Activated CD8-positive, alpha-beta memory T cell treated with anti-CD3 and anti-CD28 coated beads for 1 hour (primary cell): ENCODE data around the gene IFT122.
"Not testable (repeated sequence)": the region's sequence is repeated elsewhere in the genome, so short reads cannot be mapped to it uniquely, and the experiment has no call there.

Experiments
- DNase-seq, 2 donors: peaks; one replicate each; pipeline ENCODE4 v3.0.0-alpha.2; 2020; ENCODE audit warnings: low read depth in 1 of 2; ENCODE audit errors: extremely low read depth in 1 of 2

The IFT122 gene

GRCh38 chr3:129492691-129493090 is 52.7 kb downstream of the IFT122 start:
- no peak for DNase-seq

GRCh38 chr3:129493206-129493605 is 53.2 kb downstream of the IFT122 start:
- no peak for DNase-seq

GRCh38 chr3:129494499-129494898 is 54.5 kb downstream of the IFT122 start:
- not testable (repeated sequence) for DNase-seq

DNA sequence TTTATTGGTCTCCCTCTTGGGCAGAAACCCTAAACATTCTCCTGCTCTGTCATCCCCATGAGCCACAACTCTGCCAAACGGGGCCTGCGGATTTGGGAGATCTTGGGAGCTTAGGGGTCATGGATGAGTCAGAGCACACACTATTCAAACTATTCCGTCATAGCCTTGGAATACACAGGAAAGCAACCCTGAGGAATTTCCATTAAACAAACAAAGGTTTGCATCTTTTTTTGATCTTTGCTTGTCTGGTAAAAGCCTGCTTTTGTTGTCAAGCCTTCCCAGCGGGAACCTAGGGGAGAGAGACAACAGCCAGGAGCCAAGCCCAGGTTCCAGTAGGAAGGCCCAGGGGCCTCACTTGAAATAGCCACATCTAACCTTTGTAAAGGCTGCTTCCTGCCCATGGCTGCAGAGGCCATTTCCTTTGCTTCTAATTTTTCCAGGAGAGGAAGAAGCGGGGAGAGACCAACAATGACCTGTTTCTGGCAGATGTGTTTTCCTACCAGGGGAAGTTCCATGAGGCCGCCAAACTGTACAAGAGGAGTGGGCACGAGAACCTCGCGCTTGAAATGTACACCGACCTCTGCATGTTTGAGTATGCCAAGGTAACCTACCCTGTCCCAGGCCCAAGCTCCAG is 55.1 kb downstream of the IFT122 start:
- not testable (repeated sequence) for DNase-seq

- DNase-seq: not testable (repeated sequence)
Measured at GRCh38 chr3:129497876-129498275, 57.9 kb downstream of the IFT122 start.

DNA sequence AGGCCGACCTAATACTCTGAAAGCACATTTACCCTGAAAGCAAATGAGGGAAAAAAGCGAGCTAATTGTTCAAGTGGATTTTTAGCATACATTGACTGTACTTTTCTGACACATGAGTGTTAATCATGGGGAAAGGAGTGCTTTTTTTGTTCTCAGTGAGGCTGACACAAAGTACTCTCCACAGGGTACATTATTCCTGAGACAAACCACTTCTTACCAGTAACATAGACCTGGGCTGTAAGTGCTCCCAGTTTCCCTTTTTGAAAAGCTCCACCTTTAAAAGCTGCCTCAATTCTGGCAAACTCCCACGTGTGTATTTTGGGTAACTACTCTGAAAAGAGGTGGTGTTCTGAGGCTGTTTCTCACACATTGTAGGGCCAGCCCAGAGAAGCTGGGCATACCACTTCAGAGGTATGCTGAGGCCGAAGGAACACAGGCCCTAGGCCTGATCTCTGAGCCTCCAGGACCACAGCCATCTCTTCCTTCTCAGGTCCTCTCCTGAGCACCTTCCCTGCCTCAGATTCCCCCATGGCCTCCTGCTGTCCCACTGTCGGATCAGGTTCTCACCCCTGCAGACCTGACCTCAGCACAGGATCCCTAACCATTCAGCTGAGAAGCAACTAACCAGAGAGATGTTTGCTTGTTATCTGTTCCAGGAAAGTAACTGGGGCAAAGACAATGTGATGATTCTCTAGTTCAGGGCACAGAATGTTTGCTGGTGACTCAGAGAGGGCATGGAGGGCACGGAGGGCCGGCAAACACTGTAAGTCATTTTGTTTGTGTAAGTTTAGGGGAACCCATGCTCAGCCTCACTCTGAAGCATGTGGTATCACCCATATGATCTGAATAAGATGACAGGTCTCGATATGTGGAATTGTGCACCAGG is 58.8 kb downstream of the IFT122 start:
- not testable (repeated sequence) for DNase-seq

- DNase-seq: not testable (repeated sequence)
Measured at GRCh38 chr3:129499604-129500333, 59.7 kb downstream of the IFT122 start.

- DNase-seq: no peak
Measured at GRCh38 chr3:129500334-129500658, 60.3 kb downstream of the IFT122 start.

DNA sequence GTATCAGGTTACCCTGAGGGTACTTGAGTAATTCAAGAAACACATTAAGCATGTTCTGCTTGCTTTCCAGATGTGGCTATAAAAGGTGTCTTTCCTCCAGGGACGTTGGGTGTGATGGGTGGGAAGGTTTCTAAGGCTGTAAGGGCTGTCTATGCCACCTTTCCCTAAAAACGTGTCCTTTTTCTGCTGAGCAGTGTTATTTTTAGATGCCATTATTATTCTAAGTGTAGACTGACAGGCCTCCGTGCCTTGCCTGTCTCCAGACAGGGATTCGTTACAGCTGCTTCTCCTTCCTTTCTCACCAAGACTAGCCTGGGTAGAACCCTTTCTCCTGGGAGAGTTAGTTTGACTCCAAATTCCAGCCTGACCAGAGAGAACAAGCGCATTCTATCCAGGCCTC is 61.6 kb downstream of the IFT122 start:
- DNase-seq: no peak

DNA sequence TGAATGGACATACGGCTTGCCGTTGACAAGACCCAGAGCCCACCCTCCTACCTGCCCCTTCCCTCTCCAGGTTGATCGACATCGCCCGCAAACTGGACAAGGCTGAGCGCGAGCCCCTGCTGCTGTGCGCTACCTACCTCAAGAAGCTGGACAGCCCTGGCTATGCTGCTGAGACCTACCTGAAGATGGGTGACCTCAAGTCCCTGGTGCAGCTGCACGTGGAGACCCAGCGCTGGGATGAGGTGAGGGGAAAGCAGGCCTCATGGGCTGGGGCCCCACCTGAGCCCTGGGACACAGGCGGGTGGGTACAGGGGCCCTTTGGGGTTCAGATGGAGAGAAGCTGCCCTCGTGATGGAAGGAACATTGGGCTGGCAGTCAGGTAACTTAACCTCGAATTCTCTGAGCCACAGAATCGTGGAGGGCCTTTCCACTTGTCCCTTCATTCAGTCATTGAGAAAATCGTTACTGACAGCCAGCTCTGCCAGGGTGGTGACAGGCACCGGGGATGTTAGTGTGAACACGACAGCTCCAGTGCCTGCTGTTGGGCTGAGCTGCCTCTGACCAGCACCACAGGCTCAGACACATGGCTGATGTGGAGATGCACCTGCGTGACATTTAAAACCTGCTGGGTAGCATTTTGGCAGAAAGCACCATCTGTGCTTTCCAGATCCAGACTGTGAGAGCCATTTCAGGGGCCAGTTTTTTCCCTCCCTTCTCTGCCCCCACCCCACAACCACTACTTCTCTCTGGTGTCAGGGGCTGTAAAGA is 62.8 kb downstream of the IFT122 start:
- no peak for DNase-seq

DNA sequence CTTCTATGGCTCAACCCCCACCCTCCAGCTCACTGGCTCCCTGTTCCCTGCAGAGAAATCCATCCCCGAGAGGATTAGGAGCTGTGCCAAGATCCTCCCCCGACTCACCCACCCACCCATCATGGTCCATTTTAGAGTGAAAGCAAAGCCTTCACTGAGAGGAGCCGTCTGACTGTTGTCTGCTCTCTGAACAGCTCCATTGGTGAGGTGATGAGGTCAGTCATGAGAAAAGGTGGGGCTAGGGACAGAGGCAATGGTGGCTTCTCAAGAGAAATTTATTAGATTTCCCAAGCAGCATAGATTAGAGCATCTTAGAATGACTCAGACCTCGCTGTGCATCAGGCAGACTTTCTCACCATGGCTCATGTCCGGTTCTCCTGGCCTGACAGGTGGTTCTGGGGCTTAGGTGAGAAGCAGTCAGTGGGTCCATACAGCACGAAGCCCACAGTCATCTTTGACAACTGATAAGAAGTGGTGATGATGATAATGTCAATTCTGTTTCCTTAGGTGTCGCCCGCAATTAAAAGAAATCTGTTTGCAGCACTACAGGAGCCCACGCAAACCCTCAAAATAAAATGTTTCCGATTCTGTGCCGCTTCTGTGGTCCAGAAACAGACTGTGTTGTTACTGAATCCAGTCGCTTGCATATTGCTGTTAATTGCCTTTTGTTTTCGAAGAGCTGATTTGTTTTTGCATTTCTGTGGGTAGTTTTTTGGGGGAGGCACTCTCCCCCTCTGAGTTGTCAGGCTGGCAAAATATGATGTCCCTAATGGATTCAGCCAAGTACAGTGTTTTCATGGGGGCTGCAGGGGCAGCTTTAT is 63.7 kb downstream of the IFT122 start:
- no peak for DNase-seq

DNA sequence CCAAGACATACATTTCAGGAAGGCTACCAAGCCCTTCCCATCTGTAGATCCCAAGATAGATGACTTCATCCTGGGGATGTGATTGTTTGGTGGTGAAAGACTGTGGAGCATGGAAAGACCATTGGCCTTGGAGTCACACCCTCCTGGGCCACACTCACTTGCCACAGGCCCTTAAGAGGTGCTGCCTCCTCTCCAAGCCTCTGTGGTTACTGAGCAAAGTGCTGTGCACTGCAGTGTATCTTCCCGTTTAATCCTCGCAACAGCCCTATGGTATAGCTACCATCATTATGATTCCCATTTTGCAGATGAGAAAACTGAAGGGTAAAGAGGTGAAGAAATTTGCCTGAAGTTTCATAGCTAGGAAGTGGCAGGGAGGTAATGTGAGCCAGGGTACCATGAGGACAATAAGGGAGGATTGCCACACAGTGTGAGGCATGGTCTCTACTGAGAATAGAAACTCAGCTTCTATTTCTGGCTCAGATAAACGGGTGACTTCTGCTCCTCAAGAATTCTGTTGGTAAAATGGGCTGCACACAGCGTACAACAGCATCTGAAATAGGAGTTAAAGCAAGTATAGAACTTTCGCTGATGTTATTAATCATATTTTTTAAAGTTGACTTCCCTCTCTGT is 64.6 kb downstream of the IFT122 start:
- DNase-seq: no peak

DNA sequence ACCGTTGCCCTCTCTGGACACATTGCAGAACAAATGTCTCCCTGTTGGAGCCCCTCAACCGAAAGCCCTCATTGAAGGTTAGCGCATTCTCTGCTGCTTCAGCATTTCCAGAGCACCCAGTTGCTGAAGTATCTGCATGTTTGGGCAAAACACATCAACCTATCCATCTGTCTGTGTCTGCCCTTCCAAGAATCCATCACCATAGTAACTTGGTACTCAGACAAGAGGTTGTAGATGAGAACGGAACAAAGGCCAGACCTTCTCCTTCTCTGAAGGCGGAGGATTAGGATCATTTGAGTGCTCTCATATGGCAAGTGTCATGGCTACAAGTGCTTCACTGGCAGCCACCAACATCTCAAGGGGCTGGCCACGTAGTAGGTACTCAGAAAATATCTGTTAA is 65.3 kb downstream of the IFT122 start:
- DNase-seq: no peak

DNA sequence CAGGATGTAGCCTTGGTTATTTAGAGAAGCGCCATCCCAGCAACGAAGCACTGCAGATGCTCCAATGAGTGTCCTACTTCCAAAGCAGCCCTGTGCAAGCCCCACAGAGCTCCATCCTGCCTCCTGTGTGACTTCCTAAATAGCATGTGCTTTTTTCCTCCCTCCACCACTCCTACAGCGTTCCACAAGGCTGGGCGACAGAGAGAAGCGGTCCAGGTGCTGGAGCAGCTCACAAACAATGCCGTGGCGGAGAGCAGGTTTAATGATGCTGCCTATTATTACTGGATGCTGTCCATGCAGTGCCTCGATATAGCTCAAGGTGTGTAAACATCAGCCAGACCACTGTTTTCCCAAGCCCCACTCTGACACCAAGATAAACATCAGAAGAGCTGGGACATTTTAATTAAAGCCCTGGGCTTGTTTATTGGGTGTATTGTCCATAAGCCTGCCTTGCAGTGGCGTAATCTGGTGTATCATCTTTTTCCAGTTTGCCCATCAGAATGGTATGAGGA is 66.3 kb downstream of the IFT122 start:
- no peak for DNase-seq

- DNase-seq: no peak
Measured at GRCh38 chr3:129507181-129507831, 67.3 kb downstream of the IFT122 start.

- DNase-seq: no peak
Measured at GRCh38 chr3:129512595-129512994, 72.6 kb downstream of the IFT122 start.

DNA sequence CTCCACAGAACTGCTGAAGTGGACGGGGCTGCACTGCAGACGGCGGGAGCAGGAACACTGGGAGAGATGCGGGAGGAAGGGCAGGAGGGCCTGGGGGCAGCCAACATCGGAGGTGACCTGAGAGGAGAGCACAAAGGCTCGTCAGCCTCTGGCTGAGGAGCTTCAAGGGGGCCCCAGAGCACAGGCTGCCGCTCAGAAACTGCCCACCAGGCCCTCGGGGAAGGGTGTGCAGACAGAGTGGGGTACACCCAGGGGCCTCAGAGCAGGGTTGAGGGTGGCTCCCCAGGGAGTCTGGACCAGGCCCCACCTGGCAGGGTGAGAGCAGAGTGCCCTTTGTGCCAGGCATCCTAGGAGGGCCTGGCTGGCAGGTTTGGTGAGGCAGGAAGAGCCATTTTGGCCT is 73.7 kb downstream of the IFT122 start:
- no peak for DNase-seq

DNA sequence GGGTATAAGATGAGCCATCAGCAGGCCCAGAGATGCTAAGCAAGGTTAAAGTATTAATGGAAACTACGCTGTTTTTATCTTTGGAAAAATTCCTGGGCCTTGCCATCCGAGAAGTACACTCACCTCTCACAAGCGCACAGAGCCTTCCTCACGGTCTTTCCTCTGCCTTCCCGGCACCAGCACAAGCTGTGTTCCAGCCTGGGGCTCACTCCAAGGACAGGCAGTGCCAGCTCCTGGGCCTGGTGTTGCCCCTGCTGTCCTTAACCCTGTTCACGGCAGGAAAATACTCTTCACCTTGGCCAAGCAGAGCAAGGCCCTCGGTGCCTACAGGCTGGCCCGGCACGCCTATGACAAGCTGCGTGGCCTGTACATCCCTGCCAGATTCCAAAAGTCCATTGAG is 74.1 kb downstream of the IFT122 start:
- no peak for DNase-seq

GRCh38 chr3:129514563-129514962 is 74.5 kb downstream of the IFT122 start:
- no peak for DNase-seq
